HepG2 (cell line): Measurements from ENCODE around the gene P4HTM. TPM values are rescaled to one million over a fixed set of nuclear protein-coding genes. Genes with fewer than 3 reads are reported as not detected.

Source experiments
- FOXJ3 ChIP-seq: sonication (generic); formaldehyde crosslinking; IDR thresholded peaks from 2 replicates; pipeline ENCODE4 v1.4.0; 2020; ENCODE audit warnings: missing genetic modification reagents, mild to moderate bottlenecking, borderline replicate concordance
- HNF4A ChIP-seq: sonication (generic); formaldehyde crosslinking; IDR thresholded peaks from 2 replicates; pipeline ENCODE4 v1.4.0; 2020; ENCODE audit warnings: missing genetic modification reagents
- IRF9 ChIP-seq: sonication (generic); formaldehyde crosslinking; IDR thresholded peaks from 2 replicates; pipeline ENCODE4 v1.8.0; 2022; ENCODE audit warnings: missing genetic modification reagents, mild to moderate bottlenecking, borderline replicate concordance
- ISL2 ChIP-seq: sonication (generic); formaldehyde crosslinking; IDR thresholded peaks from 2 replicates; pipeline ENCODE4 v1.5.0; 2020; ENCODE audit warnings: missing genetic modification reagents
- KDM1A ChIP-seq: IDR thresholded peaks from 2 replicates; pipeline ENCODE4 v1.6.1; 2016; ENCODE audit warnings: missing compliant biosample characterization
- MIER3 ChIP-seq: IDR thresholded peaks from 2 replicates; pipeline ENCODE4 v1.6.1; 2016; ENCODE audit warnings: missing compliant biosample characterization, borderline replicate concordance
- MIXL1 ChIP-seq: IDR thresholded peaks from 2 replicates; pipeline ENCODE4 v1.6.1; 2016
- MTA3 ChIP-seq: sonication (generic); formaldehyde crosslinking; IDR thresholded peaks from 2 replicates; pipeline ENCODE4 v1.4.0; 2020; ENCODE audit warnings: missing genetic modification reagents
- NCOA5 ChIP-seq: sonication (generic); formaldehyde crosslinking; IDR thresholded peaks from 2 replicates; pipeline ENCODE4 v1.4.0; 2020; ENCODE audit warnings: missing genetic modification reagents
- NCOR1 ChIP-seq: fragments of 200-600 bp; sonication (generic); IDR thresholded peaks from 2 replicates; pipeline ENCODE4 v1.7.0; 2017; ENCODE audit warnings: antibody characterized with exemption, low read length, borderline replicate concordance
- NFIB ChIP-seq: sonication (generic); formaldehyde crosslinking; IDR thresholded peaks from 2 replicates; pipeline ENCODE4 v1.9.0; 2021; ENCODE audit warnings: missing genetic modification reagents, mild to moderate bottlenecking, borderline replicate concordance
- NR0B2 ChIP-seq: sonication (generic); formaldehyde crosslinking; IDR thresholded peaks from 2 replicates; pipeline ENCODE4 v1.4.0; 2020; ENCODE audit warnings: mild to moderate bottlenecking, missing genetic modification reagents
- RARA ChIP-seq: IDR thresholded peaks from 2 replicates; pipeline ENCODE4 v1.6.1; 2016; ENCODE audit warnings: missing genetic modification reagents, missing compliant biosample characterization
- RCOR2 ChIP-seq: IDR thresholded peaks from 2 replicates; pipeline ENCODE4 v1.6.1; 2016; ENCODE audit warnings: missing biosample characterization, missing genetic modification reagents
- RFX3 ChIP-seq: IDR thresholded peaks from 2 replicates; pipeline ENCODE4 v1.6.1; 2016; ENCODE audit warnings: missing biosample characterization, missing genetic modification reagents
- SRSF4 ChIP-seq: fragments of 200-400 bp; formaldehyde crosslinking; IDR thresholded peaks from one replicate; pipeline ENCODE4 v1.6.1; 2018; ENCODE audit warnings: mild to moderate bottlenecking, low read depth, low read length, moderate library complexity; ENCODE audit not compliant: poor library complexity, severe bottlenecking
- TEAD3 ChIP-seq: optimal IDR thresholded peaks from 2 replicates; pipeline ENCODE3; 2016; ENCODE audit warnings: borderline replicate concordance
- TRAFD1 ChIP-seq: sonication (generic); formaldehyde crosslinking; IDR thresholded peaks from 2 replicates; pipeline ENCODE4 v1.5.1; 2020; ENCODE audit warnings: missing genetic modification reagents, mild to moderate bottlenecking, borderline replicate concordance
- ZFP62 ChIP-seq: sonication (generic); formaldehyde crosslinking; IDR thresholded peaks from 2 replicates; pipeline ENCODE4 v1.4.0; 2020; ENCODE audit warnings: missing genetic modification reagents
- ZFP90 ChIP-seq: sonication (generic); formaldehyde crosslinking; IDR thresholded peaks from 2 replicates; pipeline ENCODE4 v1.8.0; 2022; ENCODE audit warnings: missing genetic modification reagents, mild to moderate bottlenecking, inconsistent platforms, borderline replicate concordance
- ZNF101 ChIP-seq: sonication (generic); formaldehyde crosslinking; IDR thresholded peaks from 2 replicates; pipeline ENCODE4 v1.4.0; 2020; ENCODE audit warnings: mild to moderate bottlenecking, low read depth, missing genetic modification reagents, borderline replicate concordance
- ZNF121 ChIP-seq: sonication (generic); formaldehyde crosslinking; IDR thresholded peaks from 2 replicates; pipeline ENCODE4 v1.5.0; 2020; ENCODE audit warnings: mild to moderate bottlenecking, missing genetic modification reagents
- ZNF136 ChIP-seq: sonication (generic); formaldehyde crosslinking; IDR thresholded peaks from 2 replicates; pipeline ENCODE4 v1.8.1; 2022; ENCODE audit warnings: low read depth, mild to moderate bottlenecking, moderate library complexity, missing genetic modification reagents
- ZNF274 ChIP-seq: sonication (generic); formaldehyde crosslinking; IDR thresholded peaks from 2 replicates; pipeline ENCODE4 v1.5.1; 2020; ENCODE audit warnings: mild to moderate bottlenecking, missing genetic modification reagents
- ZNF331 ChIP-seq: sonication (generic); formaldehyde crosslinking; IDR thresholded peaks from 2 replicates; pipeline ENCODE4 v1.4.0; 2020; ENCODE audit warnings: missing genetic modification reagents
- ZNF549 ChIP-seq: sonication (generic); formaldehyde crosslinking; IDR thresholded peaks from 2 replicates; pipeline ENCODE4 v1.5.0; 2020; ENCODE audit warnings: missing genetic modification reagents
- ZNF558 ChIP-seq: sonication (generic); formaldehyde crosslinking; IDR thresholded peaks from 2 replicates; pipeline ENCODE4 v1.9.0; 2022; ENCODE audit warnings: mild to moderate bottlenecking, missing genetic modification reagents, borderline replicate concordance
- ZNF713 ChIP-seq: sonication (generic); formaldehyde crosslinking; IDR thresholded peaks from 2 replicates; pipeline ENCODE4 v1.4.0; 2020; ENCODE audit warnings: mild to moderate bottlenecking, missing genetic modification reagents
- ZNF766 ChIP-seq: sonication (generic); formaldehyde crosslinking; IDR thresholded peaks from 2 replicates; pipeline ENCODE4 v1.5.0; 2020; ENCODE audit warnings: missing genetic modification reagents, borderline replicate concordance
- ZNF773 ChIP-seq: sonication (generic); formaldehyde crosslinking; IDR thresholded peaks from 2 replicates; pipeline ENCODE4 v1.4.0; 2020; ENCODE audit warnings: missing genetic modification reagents, borderline replicate concordance
- polyA plus RNA-seq, 8 experiments: library from polyadenylated mRNA; depleted of rRNA in 3 of 8; stranded (reverse) in 7 of 8; unstranded in 1 of 8; fragments of >200 nt; fragmentation: Illumina TruSeq in 4 of 8; extraction: Trizol in 4 of 8; gene quantifications; 2 replicates each; pipeline versions ENCODE4 v1.2.1 to v1.2.3, GENCODE V29; 2011 to 2016; ENCODE audit warnings: low read depth in 4 of 8, missing spikeins in 1 of 8, mixed read lengths in 1 of 8; ENCODE audit not compliant: insufficient read depth in 1 of 8
- total RNA-seq, 5 experiments: library from RNA; depleted of rRNA; stranded (reverse); fragments of >200 nt; fragmentation: Illumina TruSeq; extraction: Trizol; gene quantifications; 2 replicates each; pipeline ENCODE4 v1.2.3, GENCODE V29; 2016; ENCODE audit warnings: low read depth in 1 of 5

Gene P4HTM
- total and polyA plus RNA-seq, 2 of the 13 experiments (the other 11 are each of a cell fraction or from before 2014, with no cell fraction given) = 0.01 TPM; not detected in 1

- TF ChIP-seq TEAD3 (CRISPR knock-in tag) = no peak
- TF ChIP-seq ZNF558 (CRISPR knock-in tag) = 0 out of 2 replicates have a peak, but pooled peaks have one; percentile 37
- no peak for TF ChIP-seq SRSF4
- peak; percentile 32; the same call in 1 of the 2 replicates for TF ChIP-seq MIER3
- no peak; the same call in 1 of the 2 replicates for TF ChIP-seq FOXJ3 (CRISPR knock-in tag)
- TF ChIP-seq ZNF549 (CRISPR knock-in tag) = no peak
- 0 out of 2 replicates have a peak, but pooled peaks have one; percentile 35 for TF ChIP-seq MIXL1 (CRISPR knock-in tag)
- no peak for TF ChIP-seq RCOR2
- no peak for TF ChIP-seq NFIB
- no peak for TF ChIP-seq TRAFD1 (CRISPR knock-in tag)
- TF ChIP-seq ZNF101 (CRISPR knock-in tag) = no peak; the same call in 1 of the 2 replicates
- TF ChIP-seq ZFP62 = no peak
- TF ChIP-seq NR0B2 (CRISPR knock-in tag) = peak; percentile 49; the same call in 1 of the 2 replicates
- TF ChIP-seq ZNF331 (CRISPR knock-in tag) = peak; percentile 31; the same call in 1 of the 2 replicates
- TF ChIP-seq NCOR1 = no peak
- TF ChIP-seq ZNF766 (CRISPR knock-in tag) = no peak; the same call in 1 of the 2 replicates
- TF ChIP-seq ZNF274 (CRISPR knock-in tag) = peak; percentile 62; the same call in 1 of the 2 replicates
- no peak for TF ChIP-seq ZNF773 (CRISPR knock-in tag)
- no peak for TF ChIP-seq RFX3 (CRISPR knock-in tag)
- TF ChIP-seq ZFP90 = 0 out of 2 replicates have a peak, but pooled peaks have one; percentile 11
- no peak for TF ChIP-seq ZNF136 (CRISPR knock-in tag)
- TF ChIP-seq HNF4A (CRISPR knock-in tag) = no peak
- TF ChIP-seq ZNF121 (CRISPR knock-in tag) = no peak
- TF ChIP-seq MTA3 (CRISPR knock-in tag) = 0 out of 2 replicates have a peak, but pooled peaks have one; percentile 20
- TF ChIP-seq NCOA5 = no peak
- 0 out of 2 replicates have a peak, but pooled peaks have one; percentile 12 for TF ChIP-seq RARA (CRISPR knock-in tag)
- TF ChIP-seq IRF9 = no peak
- TF ChIP-seq ZNF713 = no peak
- no peak for TF ChIP-seq KDM1A
- TF ChIP-seq ISL2 (CRISPR knock-in tag) = no peak; the same call in 1 of the 2 replicates
Observed at GRCh38 chr3:49007068-49007770, 17.2 kb downstream of the P4HTM start, which contains the start of gene WDR6 (continued).
